COR-L47 (cell line): Measurements from ENCODE around the gene TSHZ2.
"Not testable (repeated sequence)": the region's sequence is repeated elsewhere in the genome, so short reads cannot be mapped to it uniquely, and the experiment has no call there.

Experiments used
- DNase-seq: peaks from one replicate; lab custom pipeline; 2025; lab: John Stamatoyannopoulos, UW

Gene TSHZ2

DNA sequence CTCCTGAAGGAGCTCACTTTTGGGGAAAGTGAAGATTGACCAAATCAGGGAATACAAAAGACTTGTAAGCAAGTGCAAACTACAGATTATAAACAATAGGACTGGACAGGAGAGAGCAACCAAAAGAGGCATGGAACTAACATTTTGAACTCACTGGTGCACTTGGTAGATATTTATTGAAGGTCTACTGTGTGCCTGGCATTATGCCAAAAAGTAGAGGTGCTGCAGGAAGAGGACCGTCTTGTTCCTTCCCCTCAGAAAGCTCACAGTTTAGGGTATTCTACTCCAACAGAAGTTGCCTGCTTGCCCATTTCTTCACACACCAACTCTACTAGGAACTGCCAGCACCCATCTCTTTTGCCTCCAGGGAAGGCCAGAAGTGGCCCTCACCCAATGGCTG is 10.0 kb upstream of the TSHZ2 start:
- no peak for DNase-seq

DNA sequence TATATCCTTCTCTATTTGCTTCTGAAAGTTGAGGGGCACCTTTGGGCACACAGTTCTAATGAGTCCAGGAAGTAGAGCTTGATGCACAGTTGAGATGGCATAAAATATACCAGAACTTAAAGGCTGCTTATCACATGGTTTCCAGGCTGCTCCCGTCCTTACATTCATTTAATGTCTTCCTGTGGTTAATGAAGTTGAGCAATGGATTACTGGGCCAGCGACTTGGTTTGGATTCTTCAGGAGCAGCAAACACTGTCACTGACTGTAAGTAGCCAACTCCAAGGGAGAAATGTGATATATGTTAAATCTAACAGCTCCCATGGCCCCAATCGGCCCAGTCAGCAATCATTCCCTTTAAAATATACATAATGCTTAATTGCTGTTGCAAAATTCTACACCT is 9.0 kb upstream of the TSHZ2 start:
- no peak for DNase-seq

DNA sequence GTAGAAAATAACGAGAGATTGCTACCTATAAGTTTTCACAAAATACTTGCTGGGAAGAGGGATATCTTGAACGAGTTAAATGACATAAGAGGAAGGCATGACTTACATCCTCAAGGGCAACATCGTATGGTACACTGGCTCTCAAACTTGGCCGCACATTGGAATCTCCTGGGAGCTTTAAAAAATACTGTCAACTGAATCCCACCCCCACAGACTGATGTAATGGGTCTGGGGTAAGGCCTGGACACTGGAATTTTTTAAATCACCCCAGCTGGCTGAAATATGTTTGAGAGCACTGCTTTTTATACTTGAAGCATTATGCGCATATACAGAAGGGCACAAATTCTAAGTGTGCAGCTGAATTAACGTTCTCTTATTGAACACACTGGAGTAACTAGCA is 8.0 kb upstream of the TSHZ2 start:
- no peak for DNase-seq

DNA sequence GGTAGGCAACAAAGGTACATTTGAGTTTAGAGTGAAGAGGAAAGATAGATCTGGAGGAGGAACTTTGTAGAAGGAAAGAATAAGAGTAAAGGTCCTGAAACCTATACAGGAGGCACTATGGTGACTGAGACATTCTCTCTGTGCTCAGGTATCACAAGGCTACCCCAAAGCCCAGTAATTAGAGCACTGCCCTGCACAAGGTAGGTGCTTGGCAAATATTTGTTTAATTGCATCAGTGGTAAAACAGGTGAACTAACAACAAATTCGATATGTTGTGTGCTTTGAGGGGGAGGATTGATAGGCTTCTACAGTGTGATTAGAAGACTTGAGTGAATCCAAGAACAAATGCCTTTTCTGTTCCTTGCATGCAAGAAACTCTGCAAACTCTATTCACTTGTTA is 6.8 kb upstream of the TSHZ2 start:
- DNase-seq = no peak

DNA sequence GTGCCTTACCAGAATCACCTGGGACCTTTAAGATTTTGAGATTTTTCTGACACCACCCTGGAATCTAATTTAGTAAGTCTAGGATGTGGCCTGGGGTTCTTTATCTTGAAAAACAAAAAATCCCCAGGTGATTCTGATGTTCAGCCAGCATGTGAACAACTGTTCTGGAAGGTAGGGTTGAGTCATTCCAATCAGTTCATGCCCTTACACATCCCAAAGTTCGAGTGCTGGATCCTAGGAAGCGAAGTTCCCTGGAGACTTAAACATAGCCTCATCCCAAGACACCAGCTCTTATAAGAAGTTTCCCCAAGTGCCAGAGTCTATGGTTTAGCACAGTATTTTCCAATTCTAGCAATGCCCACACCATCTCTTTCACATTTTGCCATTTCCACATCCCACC is 6.3 kb upstream of the TSHZ2 start:
- DNase-seq = no peak

DNA sequence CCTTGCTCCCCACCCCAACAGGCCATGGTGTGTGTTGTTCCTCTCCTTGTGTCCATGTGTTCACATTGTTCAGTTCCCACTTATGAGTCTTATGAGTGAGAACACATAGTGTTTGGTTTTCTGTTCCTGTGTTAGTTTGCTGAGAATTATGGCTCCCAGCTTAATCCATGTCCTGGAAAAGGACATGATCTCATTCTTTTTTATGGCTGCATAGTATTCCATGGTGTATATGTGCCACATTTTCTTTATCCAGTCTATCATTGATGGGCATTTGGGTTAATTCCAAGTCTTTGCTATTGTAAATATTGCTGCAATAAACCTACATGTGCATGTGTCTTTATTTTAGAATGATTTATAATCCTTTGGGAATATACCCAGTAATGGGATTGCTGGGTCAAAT is 5.6 kb upstream of the TSHZ2 start:
- DNase-seq = not testable (repeated sequence)

DNA sequence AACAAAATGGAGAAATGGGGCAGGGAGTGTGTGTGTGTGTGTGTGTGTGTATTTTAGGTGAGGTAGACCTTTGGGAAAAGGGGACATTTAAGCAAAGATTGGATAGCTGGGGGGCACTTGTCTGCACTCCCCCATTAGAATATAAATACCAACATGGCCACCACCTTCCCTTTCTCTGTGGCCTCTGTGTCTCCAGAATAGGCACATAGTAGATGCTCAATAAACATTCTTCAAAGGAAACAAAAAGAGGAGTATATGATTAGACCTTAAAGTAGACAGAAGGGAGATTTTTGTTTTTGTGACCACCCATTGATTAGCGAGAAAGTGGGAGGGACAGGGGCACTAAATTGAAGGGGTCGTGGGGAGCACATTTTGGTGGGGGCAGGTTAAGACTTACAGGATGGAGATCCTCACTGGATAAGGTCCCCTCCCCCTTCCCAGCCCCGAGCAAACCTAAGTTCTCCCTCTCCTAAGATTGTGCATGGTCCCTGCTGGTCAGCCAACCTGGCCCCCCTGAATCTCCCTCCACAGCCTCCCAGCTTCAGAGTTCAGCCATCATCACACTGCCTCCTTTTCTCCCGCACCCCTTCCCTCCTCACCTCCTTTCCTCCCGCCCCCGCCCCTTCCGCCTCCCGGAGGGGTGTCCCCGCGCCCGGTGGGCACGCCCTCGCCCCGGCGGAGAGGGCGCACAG is 514 bp upstream of the TSHZ2 start:
- no peak for DNase-seq

DNA sequence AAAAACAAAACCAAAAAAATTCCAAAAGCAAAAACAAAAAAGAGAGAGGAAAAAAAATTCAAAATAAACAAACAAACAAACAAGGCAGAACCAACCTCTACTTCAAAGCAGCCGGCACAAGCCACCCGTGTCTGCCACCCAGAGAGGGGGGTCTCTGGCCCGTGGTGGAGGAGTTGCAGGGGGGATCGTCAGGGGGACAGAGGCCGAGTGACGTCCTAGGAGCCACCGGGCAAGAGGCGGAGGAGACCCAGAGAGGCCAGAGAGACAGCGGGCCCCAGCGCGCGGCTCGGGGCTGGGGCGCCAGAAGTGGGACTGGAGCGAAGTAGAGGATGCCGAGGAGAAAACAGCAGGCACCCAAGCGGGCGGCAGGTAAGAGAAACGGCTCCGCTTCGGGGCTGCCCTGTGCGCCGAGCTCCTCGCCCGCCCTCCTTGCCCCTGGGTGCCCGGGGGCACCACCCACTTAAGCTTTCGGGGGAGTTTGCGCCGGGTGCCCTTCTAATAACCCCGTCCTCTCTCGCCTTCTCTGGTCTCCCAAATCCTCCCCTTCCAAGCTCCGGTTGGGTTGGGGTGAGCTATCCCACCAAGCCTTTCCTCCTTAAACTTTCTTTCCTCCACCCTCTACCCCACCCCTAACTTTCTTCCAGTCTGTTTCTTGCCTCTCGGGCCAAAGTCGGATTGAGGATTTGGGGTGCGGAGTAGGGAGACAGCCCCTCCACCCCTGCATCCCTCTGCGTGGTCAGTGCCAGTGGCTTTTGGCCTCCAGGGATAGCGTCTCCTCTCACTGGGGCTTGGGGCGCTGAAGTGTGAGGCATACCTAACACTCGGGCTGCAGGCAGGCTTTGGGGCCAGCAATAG is 1.0 kb downstream of the TSHZ2 start:
- no peak for DNase-seq

DNA sequence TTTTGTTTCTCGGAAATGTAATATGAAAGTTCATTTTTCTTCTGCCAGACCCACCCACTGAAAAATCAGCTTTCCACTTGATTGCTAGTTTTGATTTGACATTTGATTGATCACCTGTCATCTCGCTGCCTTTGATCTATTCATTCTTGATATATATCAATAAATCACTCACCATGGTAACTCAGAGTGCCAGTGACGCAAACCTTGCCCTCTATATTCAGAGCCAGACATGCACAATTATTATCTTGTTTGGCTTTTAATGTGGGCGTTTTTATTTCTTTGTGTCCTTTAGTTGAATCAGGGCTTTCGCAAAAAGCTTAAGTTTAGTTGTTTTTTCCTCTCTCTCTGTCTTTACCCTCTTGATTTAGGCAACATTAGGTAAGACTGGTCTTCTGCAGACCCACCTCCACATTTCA is 2.0 kb downstream of the TSHZ2 start:
- DNase-seq = no peak

DNA sequence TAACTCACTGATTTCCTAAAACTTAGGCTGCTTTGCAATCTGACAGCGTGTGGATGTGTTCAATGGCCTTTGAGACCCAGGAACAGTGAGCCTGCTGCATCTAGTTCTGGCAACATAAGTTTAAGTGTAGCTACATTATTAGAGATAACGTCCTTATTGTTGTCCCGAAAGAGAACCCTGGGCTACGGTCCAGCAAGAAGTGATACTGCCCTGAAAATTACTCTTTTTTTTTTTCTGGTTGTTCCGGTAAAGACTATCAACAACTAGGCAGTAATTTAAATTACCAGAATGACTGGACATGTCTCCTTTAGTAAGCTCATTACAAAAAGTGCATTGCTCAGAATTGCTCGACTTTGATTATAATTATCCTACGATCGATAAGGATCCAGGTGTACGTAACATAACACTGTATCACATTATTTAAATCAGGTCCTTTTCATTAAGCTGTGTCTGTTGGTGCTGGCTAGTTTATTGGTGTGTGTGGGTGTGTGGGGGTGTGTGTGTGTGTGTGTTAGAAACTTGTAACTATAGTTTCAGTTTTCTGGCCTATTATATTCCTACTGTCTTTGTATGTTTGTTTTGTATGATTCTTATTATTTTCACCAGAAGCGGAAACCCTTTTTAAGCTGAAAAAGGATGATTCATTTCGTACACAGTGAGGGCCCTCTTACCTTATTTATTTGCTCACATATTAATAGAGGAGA is 3.0 kb downstream of the TSHZ2 start:
- no peak for DNase-seq

DNA sequence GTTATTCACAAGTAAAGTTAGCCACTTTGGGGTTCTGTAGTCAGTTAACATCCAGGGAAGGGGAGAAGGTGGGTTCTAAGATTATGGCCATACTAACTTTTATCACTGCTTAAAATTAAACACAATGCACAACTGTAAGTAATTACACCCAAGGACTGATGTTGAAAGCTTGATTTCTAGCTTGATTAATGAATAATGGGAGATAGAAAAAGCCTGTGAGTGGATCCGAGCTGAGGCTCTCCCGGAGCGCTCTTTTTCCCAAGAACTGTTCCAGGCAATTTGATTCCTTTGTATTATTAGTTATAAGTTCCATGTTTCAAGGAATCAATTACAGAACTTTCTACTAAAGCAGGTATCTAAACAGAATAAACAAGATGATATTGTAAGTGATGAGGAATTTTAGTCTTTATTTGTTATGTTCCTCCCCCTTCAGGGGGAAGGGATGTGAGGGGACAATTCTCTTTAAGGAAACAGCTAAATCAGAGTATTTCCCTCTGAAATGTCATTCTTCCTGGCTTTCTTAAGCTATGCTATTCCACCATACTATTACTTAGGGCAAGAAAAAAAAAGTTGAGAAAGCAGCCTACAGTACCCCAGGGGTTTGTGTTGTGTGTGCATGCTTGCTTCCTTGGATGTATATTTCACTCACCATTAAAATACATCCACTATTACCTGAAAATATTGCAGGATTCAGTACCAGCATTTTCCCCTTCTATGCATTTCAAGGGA is 3.8 kb downstream of the TSHZ2 start:
- DNase-seq = no peak

DNA sequence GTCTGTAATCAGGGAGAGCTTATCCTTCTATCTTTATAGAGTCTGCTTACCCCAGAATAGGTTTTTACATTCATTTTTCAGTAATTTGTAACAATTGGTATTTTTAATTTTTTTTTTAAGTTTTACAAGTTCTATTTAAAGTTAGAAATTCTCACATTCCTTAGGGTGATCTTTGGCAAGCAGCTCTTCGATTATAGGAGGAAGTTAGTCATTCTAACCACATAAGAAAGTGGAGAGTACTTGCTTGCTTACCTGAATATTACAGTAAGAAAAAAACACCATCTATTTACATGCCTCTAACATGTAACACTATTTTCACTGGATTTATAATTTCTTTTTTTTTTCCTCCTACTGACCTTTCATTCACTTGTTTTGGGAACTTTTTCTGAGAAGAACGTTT is 6.7 kb downstream of the TSHZ2 start:
- no peak for DNase-seq

DNA sequence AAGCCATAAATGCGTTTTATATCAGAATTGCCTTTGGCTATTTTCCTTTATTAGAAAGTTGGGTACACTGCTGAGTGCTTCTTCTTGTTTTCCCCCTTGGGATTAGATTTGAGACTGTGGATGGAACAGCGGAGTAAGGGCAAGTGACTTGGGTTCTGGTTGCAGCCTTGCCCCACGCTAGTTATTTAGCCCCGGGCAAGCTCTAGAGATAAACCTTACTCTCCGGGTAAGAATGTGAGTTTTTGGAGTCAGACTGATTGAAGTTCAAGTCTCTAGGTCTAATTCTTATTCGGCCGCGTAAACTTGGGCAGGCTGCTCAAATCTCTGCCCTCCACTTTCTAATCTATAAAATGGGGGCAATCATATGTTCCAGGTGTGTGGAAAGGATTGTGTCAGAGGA is 8.9 kb downstream of the TSHZ2 start:
- DNase-seq = no peak

DNA sequence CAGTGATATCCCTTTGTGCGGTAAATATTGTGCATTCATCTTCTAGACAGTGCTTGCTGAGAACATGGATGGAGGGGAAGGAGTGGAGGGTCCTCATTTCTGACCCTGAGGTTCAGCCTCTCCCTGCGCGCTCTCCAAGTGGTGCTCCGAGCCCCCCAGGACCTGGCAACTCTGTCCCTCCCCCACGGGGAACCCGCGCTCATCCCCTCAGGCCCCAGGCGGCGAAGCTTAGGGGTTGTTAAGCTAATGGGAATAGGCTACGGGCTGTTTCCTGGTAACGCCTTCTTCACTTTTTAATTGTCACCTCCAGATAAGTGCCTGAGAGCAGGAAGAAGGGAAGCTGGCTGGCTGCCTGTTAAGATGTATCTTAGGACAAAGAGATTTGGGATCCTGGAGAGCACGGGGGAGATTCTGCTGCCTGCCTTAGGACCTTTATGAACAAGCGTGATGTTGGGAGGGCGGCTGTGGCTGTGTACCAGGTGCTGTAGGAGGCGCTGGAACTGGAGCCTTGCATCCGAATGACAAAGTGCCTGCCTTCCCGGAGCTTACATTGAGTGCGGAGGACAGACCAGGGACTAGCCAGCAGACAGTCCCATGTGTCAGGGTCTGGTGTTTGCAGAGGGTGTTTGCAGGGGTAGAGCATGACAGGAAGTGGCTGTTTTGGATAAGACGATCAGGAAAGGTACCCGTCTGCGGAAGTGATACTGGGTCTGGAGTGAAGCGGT is 11.7 kb downstream of the TSHZ2 start:
- DNase-seq = no peak

DNA sequence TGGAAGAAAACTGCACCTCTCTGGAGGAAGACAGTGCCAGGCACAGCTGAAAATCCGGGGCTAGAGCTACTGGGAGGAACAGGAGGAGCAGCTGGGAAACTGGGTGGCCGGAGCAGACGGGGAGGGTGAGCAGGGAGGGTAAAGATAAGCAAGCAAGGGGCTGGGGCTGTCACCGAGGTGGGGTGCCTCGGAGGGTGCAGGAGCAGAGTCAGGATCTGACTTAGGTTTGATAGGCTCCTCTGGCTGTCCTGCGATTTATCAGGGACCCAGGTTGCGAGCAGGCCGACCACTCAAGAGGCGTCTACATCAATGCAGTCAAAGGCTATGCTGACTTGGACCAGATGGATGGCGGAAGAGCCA is 12.3 kb downstream of the TSHZ2 start:
- no peak for DNase-seq

DNA sequence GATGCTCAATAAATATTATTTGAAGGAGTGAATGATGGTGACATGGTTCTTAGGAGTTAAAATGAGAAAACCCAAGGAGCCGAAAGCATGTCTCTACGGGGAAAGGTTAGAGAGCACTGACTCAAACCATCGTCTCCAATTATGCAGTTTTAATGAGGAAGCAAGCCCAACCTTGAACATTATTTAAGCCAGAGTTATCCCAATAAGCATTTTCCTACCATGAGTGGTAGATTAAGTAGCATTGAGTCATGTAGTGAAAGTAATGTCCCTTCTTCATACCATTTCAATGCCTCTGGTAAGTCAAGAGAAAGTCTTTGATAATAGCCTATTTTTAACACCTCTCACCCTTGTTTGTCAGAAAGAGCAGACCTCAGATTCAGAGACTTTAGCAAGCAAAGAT is 13.5 kb downstream of the TSHZ2 start:
- no peak for DNase-seq

DNA sequence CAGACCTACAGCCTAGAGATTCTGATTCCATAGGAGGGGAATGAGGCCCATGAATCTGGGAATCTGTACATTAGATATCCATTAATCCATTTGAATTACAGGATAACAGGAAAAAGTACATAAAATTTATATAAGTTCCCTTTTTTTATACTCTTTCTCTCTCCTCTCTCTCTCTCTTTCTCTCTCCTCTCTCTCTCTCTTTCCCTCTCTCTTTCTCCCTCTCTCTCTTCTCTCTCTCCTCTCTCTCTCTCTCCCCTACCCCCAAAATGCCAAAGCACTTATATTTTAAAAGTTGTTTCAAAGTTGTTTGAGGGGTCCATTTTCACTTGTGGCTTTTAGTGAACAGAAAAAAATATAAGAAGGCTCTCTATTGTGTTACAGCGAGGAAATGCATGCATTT is 15.1 kb downstream of the TSHZ2 start:
- no peak for DNase-seq

DNA sequence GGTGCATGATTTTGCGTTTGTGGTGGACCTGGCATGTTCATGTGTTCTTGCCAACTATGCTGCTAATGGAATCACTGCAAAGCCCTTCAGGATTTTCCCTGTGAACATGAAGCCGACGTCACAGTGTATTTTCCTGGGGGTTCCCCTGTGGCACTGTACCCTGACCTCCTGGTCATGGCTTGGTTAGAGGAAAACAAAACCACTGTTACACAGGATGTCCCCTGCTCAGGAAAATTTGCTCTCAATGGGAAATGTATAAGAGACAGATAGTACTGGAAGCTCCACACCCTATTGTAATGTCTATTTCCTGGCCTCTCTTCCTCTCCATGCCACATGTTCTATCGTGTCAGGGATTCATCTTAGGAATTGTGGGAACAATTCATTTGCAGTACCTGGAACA is 19.7 kb downstream of the TSHZ2 start:
- no peak for DNase-seq

DNA sequence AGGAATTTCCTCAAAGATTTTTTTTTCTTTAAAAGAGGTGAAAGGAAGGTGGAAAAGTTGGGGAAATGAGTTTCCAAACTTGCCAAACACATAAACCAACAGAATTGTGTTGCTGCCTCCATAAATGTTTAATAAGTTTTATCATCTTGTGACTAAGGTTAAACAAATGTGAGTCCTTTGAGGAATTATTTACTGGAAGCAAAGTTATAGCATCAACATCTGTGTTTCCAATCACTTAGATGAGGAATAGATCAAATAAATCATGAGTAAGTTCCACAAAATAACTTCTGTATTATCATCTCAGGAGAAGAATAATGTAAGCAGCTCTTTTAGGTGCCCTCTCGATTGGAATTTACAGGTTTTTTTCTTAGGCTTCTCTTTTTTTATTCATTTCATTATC is 20.5 kb downstream of the TSHZ2 start:
- DNase-seq = no peak

DNA sequence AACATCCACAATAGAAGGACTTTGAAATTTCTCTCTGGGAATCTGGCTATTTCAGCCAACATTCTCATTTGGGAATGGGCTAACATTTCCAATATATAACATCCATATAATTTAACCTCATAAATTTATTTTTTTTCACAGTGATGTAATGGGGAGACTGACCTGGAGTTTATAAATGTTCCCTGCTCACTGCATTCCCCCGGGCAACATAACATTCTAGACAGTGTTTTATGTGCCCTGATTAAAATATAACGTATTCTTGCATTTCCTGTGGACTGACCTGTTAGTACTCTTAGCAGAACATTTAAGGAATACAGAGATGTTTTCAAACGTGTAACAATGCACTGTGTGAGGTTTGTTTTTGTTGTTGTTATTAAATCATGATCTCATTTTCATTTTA is 20.9 kb downstream of the TSHZ2 start:
- DNase-seq = no peak

DNA sequence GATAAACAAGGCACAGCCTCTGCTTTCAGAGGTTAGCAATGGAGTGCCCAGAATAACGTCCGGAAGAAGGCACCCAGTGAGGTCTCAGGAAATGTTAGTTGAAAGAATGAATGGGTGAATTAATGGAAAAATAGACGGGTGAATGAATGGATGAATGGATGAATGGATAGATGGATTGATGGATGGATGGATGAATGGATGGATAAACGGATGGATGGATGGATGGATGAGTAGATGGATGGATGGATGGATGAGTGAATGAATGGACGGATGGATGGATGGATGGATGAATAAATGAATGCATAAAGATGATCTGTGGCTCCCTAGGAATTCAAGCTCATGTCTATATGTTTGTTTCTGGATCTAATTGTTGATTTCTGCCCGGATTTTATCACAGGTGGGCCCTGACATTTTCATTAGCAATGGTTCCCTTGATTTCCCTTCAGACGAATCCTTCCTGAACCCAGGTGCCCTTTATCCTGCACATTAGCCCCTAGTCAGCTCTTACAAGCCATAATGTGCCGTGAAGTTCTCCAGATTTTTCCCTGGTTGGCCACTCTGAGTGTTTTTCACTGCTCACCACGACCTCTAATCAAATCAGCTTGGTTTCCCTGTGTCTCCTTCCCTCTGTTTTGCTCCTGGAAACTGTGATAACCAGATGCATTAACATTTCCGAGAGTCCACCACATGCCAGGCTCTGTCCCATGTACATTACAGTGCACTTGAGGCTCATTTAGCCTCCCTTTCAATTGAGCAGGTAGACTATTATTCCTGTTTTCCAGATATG is 22.2 kb downstream of the TSHZ2 start:
- DNase-seq = no peak
